ENCODE data around the gene CT47A1. TPM values are rescaled to one million over a fixed set of nuclear protein-coding genes. Genes with fewer than 3 reads are reported as not detected.
"Not testable (repeated sequence)": the region's sequence is repeated elsewhere in the genome, so short reads cannot be mapped to it uniquely, and the experiment has no call there.

The CT47A1 gene
- total RNA-seq, 1 experiment from 2014 or later: not detected

DNA sequence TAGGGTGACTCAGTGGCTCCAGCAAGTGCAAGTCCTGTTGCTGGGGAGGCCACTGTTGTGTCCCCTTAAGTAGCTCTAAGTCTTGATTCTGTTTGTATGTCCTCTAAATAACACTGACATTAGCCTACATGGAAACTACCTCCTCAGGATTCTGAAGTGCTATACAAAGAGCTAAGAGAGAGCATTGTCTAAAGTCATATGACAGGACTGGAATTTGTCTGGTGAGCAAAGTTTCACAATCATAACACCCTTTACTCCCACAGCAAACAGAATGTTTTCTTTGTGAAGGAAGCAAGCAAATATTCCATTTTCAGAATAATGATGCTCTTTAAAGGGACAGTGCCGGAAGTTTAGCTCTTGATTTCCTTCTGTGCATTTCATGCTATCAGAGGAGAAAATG lies 23.4 kb upstream of the CT47A1 start:
- Histone ChIP-seq H3K4me2 (ENCODE audit: low read length) (no peak overlapping the region), H3K79me2 (ENCODE audit: low read length) (no peaks in the 10 kb centered on the region), H2AFZ (ENCODE audit: low read length) (no peak overlapping the region), H3K9ac (ENCODE audit: low read length) (no peak overlapping the region), H4K20me1 (ENCODE audit: low read length) (no peaks in the 10 kb centered on the region), H3F3A (ENCODE audit: low read length, unreplicated experiment) (no peaks in the 10 kb centered on the region), H3K9me2 (replicated peaks; ENCODE audit: low read length) (no peaks in the 10 kb centered on the region), H3K36me3 (ENCODE audit: low read depth, low read length) (no peaks in the 10 kb centered on the region), H3K4me1 (ENCODE audit: insufficient read depth, low read length) (no peaks in the 10 kb centered on the region), H3K27me3 (ENCODE audit: low read length) (no peaks in the 10 kb centered on the region), H3K27ac (ENCODE audit: low read length) (no peak overlapping the region), H3K9me3 (ENCODE audit: low read length) (no peaks in the 10 kb centered on the region), H3K4me3 (ENCODE audit: low read length) (no peak overlapping the region)
- ChIA-PET CTCF (no interaction called here), POLR2A (ENCODE audit: unreplicated experiment) (no interaction called here)
- intact Hi-C loops (cut with micrococcal nuclease): no loop called here
- no peak for DNase-seq
- ATAC-seq: no peak
- TF ChIP-seq, protein P1, sequence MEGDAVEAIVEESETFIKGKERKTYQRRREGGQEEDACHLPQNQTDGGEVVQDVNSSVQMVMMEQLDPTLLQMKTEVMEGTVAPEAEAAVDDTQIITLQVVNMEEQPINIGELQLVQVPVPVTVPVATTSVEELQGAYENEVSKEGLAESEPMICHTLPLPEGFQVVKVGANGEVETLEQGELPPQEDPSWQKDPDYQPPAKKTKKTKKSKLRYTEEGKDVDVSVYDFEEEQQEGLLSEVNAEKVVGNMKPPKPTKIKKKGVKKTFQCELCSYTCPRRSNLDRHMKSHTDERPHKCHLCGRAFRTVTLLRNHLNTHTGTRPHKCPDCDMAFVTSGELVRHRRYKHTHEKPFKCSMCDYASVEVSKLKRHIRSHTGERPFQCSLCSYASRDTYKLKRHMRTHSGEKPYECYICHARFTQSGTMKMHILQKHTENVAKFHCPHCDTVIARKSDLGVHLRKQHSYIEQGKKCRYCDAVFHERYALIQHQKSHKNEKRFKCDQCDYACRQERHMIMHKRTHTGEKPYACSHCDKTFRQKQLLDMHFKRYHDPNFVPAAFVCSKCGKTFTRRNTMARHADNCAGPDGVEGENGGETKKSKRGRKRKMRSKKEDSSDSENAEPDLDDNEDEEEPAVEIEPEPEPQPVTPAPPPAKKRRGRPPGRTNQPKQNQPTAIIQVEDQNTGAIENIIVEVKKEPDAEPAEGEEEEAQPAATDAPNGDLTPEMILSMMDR (conservative IDR thresholded peaks at IDR 0.05; ENCODE audit: low read depth, low read length): no peak
- no peak for TF ChIP-seq EZH2 (IDR thresholded peaks at IDR 0.05; ENCODE audit: low read length, unreplicated experiment)
- TF ChIP-seq EZH2phosphoT487 (IDR thresholded peaks at IDR 0.05; ENCODE audit: borderline replicate concordance, low read length): no peak
- BruUV-seq (replicated peaks): no TSS peak

DNA sequence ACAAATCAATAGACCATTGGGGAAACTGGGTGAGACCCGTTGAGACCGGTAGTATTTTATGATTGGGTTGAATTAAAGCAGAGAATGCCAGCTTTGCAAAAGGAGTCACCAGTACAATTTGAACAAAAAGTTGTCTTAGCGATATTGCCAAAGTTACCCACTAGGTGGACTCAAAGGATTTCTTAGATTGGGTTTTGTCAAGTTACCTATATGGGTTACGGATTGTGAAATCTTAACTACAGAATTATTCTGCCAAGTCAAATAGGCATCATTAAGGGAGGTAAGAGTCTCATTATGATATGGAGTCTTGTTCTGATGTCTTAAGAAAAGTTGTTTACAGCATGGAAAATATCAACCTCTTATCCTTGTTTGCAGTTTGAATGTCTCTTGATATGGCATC lies 15.0 kb upstream of the CT47A1 start:
- no peak overlapping the region for H3K4me3 ChIP-seq (ENCODE audit: low read length)
- H4K20me1 ChIP-seq (ENCODE audit: low read length): no peaks in the 10 kb centered on the region
- no peaks in the 10 kb centered on the region for H3K36me3 ChIP-seq (ENCODE audit: low read depth, low read length)
- no peaks in the 10 kb centered on the region for H3K4me1 ChIP-seq (ENCODE audit: insufficient read depth, low read length)
- POLR2A ChIA-PET (ENCODE audit: unreplicated experiment): no interaction called here
- peak; percentile 42; the same call in 1 of the 2 replicates for ATAC-seq
- no peak overlapping the region for H3K4me2 ChIP-seq (ENCODE audit: low read length)
- intact Hi-C loops (cut with micrococcal nuclease): no loop called here
- H3K9ac ChIP-seq (ENCODE audit: low read length): no peak overlapping the region
- no peaks in the 10 kb centered on the region for H3K79me2 ChIP-seq (ENCODE audit: low read length)
- H3F3A ChIP-seq (ENCODE audit: low read length, unreplicated experiment): no peaks in the 10 kb centered on the region
- H3K27ac ChIP-seq (ENCODE audit: low read length): no peak overlapping the region
- no TSS peak for BruUV-seq (replicated peaks)
- H3K27me3 ChIP-seq (ENCODE audit: low read length): no peaks in the 10 kb centered on the region
- TF ChIP-seq EZH2phosphoT487 (IDR thresholded peaks at IDR 0.05; ENCODE audit: borderline replicate concordance, low read length) (no peak), EZH2 (IDR thresholded peaks at IDR 0.05; ENCODE audit: low read length, unreplicated experiment) (no peak)
- TF ChIP-seq, protein P1 (conservative IDR thresholded peaks at IDR 0.05; ENCODE audit: low read depth, low read length): peak; percentile 64
- no peaks in the 10 kb centered on the region for H3K9me2 ChIP-seq (replicated peaks; ENCODE audit: low read length)
- DNase-seq: peak; percentile 75
- no peaks in the 10 kb centered on the region for H3K9me3 ChIP-seq (ENCODE audit: low read length)
- no peak overlapping the region for H2AFZ ChIP-seq (ENCODE audit: low read length)
- CTCF ChIA-PET: no interaction called here

DNA sequence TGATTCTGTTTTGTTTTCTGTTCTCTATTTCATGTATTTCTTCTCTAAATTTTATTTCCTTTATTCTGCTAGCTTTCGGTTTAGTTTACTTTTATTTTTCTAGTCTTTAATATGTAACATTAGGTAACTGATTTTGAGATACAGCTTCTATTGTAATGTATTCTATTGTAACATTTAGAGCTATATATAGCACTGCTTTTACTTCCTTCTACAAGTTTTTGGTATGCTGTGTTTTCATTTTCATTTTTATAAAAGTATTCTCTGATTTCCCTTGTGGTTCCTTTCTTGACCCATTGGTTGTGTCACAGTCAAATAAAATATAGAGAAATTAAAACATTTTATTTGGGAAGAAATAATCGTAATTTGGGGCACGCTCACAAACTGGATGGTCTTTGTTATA lies 13.9 kb upstream of the CT47A1 start:
- Histone ChIP-seq H3K4me2 (ENCODE audit: low read length) (no peak overlapping the region), H3K4me1 (ENCODE audit: insufficient read depth, low read length) (no peaks in the 10 kb centered on the region), H2AFZ (ENCODE audit: low read length) (no peak overlapping the region), H3K79me2 (ENCODE audit: low read length) (no peaks in the 10 kb centered on the region), H3K9ac (ENCODE audit: low read length) (no peak overlapping the region), H4K20me1 (ENCODE audit: low read length) (no peaks in the 10 kb centered on the region), H3K27ac (ENCODE audit: low read length) (no peak overlapping the region), H3K9me2 (replicated peaks; ENCODE audit: low read length) (no peaks in the 10 kb centered on the region), H3K27me3 (ENCODE audit: low read length) (no peaks in the 10 kb centered on the region), H3F3A (ENCODE audit: low read length, unreplicated experiment) (no peaks in the 10 kb centered on the region), H3K4me3 (ENCODE audit: low read length) (no peak overlapping the region), H3K36me3 (ENCODE audit: low read depth, low read length) (no peaks in the 10 kb centered on the region), H3K9me3 (ENCODE audit: low read length) (no peaks in the 10 kb centered on the region)
- no peak for DNase-seq
- TF ChIP-seq EZH2 (IDR thresholded peaks at IDR 0.05; ENCODE audit: low read length, unreplicated experiment): no peak
- TF ChIP-seq EZH2phosphoT487 (IDR thresholded peaks at IDR 0.05; ENCODE audit: borderline replicate concordance, low read length): no peak
- TF ChIP-seq, protein P1 (conservative IDR thresholded peaks at IDR 0.05; ENCODE audit: low read depth, low read length): no peak
- ATAC-seq: no peak
- intact Hi-C loops (cut with micrococcal nuclease): no loop called here
- BruUV-seq (replicated peaks): no TSS peak
- POLR2A ChIA-PET (ENCODE audit: unreplicated experiment): no interaction called here
- CTCF ChIA-PET: no interaction called here

DNA sequence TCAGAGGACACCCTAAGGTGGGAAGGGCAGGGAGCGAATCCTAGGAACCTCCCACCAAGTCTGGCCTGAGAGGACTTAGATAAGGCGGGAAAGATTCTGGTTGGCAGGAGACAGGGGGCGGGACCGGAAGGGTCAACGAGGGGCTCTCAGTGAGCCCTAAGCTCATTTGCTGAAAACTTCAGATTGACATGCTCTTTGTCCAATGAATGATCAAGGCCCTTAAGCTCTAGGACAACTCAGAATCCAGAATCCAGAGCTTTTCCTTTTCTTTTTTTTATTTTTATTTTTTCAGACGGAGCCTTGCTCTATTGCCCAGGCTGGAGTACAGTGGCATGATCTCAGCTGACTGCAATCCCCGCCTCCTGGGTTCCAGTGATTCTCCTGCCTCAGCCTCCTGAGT lies 29.1 kb downstream of the CT47A1 start, which contains the start of gene CT47A7:
CT47A7 (minus strand) TSS at position 101 of the 400 bp plus-strand sequence. CDS start 255 bp downstream, outside the sequence.
- H3K27ac ChIP-seq (ENCODE audit: low read length); H3K9me3 ChIP-seq (ENCODE audit: low read length); H3K27me3 ChIP-seq (ENCODE audit: low read length); H3K79me2 ChIP-seq (ENCODE audit: low read length); H2AFZ ChIP-seq (ENCODE audit: low read length); H4K20me1 ChIP-seq (ENCODE audit: low read length); H3K4me3 ChIP-seq (ENCODE audit: low read length); DNase-seq; H3K9me2 ChIP-seq (replicated peaks; ENCODE audit: low read length); H3K4me1 ChIP-seq (ENCODE audit: insufficient read depth, low read length); intact Hi-C loops (cut with micrococcal nuclease); H3K36me3 ChIP-seq (ENCODE audit: low read depth, low read length); ATAC-seq; H3K9ac ChIP-seq (ENCODE audit: low read length); BruUV-seq (replicated peaks); CTCF ChIA-PET; POLR2A ChIA-PET (ENCODE audit: unreplicated experiment); H3F3A ChIP-seq (ENCODE audit: low read length, unreplicated experiment); H3K4me2 ChIP-seq (ENCODE audit: low read length): not testable (repeated sequence)

Measured in PC-3 (cell line).